HG03066 (cell line): ENCODE measurements around the gene TTLL13.
"Not testable (repeated sequence)": the region's sequence is repeated elsewhere in the genome, so short reads cannot be mapped to it uniquely, and the experiment has no call there.

ENCODE experiments used
- ATAC-seq: cut with Tn5 transposase; IDR thresholded peaks from one replicate; pipeline ENCODE4 v1.9.1; 2021; ENCODE audit warnings: low read depth; ENCODE audit not compliant: unreplicated experiment

The TTLL13 gene

GRCh38 chr15:90280743-90281142 lies 31.4 kb downstream of the TTLL13 start:
- not testable (repeated sequence) for ATAC-seq

GRCh38 chr15:90281637-90282036 lies 32.3 kb downstream of the TTLL13 start:
- ATAC-seq: not testable (repeated sequence)

GRCh38 chr15:90286678-90287077 lies 37.3 kb downstream of the TTLL13 start:
- ATAC-seq: no peak

DNA sequence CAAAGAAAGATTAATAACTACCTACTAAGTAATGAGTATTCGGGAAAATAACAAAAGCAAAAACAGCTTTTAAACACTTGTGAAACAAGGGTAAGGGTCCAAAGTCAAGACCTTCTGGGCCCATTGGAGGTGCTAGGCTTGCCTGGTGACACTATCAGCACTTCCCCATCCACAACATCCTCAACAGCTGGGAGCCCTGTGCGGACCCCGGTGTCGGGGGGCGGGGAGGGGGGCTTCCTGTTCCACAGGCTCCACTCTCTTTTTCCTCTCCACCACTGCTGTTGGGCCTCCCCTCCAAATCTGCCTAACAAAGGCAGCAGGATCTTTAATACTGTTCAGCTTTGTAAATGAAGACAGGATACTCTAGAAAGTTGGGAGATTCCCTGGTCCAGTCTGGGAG lies 37.7 kb downstream of the TTLL13 start:
- ATAC-seq: no peak

DNA sequence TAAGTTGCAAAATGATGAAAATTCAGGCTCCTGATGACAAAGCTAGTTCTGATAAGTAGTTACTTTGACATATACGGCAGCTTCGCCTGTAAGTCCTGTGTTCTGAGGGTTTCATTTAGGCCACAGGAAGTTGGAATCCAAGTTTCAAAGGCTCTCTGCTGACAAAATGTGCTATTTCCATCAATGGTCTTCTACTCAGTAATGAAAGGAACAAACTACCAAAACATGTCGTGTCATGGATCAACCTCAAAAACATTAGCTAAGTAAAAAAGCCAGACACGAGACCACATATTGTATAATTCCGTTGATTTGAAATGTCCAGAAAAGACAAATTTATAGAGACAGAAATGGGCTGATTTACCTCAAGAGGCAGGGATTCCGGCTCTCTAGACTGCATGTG lies 38.6 kb downstream of the TTLL13 start:
- no peak for ATAC-seq

GRCh38 chr15:90291679-90292356 lies 42.5 kb downstream of the TTLL13 start:
- no peak for ATAC-seq

- ATAC-seq: not testable (repeated sequence)
Measured at GRCh38 chr15:90293040-90293810, 43.9 kb downstream of the TTLL13 start.

DNA sequence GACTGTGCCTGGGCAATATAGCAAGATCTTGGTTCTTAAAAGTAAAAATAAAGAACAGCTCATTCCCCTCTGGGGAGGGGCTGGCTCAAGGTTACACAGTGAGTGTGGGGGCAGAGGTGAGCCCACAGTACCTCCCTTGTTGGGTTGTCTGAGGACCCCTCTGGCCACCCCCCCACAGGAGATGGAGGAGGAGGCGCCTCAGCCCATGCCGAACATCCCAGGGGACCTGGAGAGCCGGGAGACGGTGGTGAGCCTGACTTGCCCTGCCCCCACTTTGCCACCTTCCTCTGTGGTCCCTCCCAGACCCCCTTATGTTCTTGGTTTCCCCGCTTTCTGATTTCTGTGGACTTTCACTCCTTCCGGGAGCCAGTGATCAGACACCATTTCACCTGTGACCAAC lies 44.8 kb downstream of the TTLL13 start:
- ATAC-seq: no peak

GRCh38 chr15:90294601-90295269 lies 45.4 kb downstream of the TTLL13 start:
- ATAC-seq: no peak

DNA sequence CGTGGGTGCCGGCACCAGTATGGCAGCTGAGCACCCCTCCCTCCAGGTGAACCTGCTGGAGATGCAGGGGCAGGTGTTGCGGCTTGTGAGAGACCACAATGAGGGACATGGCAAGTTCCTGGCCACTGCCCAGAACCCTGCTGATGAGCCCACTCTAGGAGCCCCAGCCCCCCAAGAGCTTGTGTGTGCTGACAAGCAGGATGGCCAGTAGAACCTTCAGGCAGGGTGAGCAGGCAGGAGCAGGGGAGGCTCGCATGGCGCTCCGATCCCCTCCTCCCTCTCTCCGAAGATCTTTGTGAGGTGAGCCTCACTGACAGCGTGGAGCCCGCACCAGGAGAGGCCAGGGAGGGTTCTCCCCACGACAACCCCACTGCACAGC lies 45.9 kb downstream of the TTLL13 start:
- ATAC-seq: no peak

DNA sequence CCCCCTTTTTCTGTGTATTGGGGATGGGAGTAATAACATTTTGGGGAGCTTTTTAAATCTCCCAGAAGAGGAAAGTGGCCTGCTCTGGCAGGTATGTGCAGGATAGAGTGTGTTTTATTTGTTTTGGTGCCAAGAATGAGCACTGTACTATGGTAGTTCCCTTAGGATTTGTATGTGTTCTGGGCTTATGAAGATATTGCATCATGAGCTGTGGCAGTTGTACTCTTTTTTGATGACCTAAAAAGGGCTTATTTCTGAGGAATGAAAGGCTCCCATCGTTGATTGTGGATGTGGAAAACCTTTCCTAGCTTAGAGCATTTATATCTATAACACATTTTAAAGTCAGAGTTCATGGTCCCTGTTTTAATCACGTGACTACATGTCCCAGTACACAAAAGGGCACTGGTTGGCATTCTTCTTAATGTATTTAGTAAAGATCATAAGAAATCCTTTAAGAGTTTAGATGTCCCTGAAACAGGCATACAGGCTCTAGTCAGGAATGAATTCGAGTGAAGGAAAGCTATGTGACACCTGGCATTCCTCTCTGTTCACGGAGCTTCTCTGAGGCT lies 47.0 kb downstream of the TTLL13 start:
- ATAC-seq: not testable (repeated sequence)

DNA sequence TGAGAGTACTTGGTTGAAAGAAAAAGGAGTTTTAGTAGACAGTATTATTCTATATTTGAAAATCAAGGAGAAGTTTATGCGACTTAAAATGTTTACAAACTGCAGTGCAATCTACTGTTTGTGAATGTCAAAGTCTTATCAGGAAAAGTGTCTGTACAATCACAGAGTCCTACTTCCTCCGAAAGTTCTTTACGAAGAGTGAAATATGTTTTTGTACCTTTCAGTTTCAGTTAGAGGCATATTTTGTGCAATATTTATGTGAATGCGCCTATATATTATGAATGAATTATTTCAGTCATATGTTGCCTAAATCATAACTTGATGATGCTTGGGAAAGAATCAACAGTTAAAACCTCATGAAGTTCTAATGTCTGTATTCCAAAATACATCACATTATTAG lies 47.7 kb downstream of the TTLL13 start:
- no peak for ATAC-seq

- ATAC-seq: no peak
Measured at GRCh38 chr15:90300541-90300940, 51.2 kb downstream of the TTLL13 start.

GRCh38 chr15:90300988-90301706 lies 51.8 kb downstream of the TTLL13 start:
- no peak for ATAC-seq

- ATAC-seq: no peak
Measured at GRCh38 chr15:90301707-90302300, 52.4 kb downstream of the TTLL13 start.

DNA sequence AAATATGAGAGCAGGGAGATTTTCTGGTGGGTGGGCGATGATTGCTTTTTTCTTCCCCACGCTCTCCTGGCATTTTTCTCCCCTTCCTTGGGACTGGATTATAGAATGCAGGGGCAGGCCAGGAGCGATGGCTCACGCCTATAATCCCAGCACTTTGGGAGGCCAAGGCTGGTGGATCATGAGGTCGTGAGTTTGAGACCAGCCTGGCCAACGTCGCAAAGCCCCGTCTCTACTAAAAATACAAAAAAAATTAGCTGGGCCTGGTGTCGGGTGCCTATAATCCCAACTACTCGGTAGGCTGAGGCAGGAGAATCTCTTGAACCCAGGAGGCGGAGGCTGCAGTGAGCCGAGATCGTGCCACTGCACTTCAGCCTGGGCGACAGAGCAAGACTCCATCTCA lies 56.0 kb downstream of the TTLL13 start:
- ATAC-seq: not testable (repeated sequence)

DNA sequence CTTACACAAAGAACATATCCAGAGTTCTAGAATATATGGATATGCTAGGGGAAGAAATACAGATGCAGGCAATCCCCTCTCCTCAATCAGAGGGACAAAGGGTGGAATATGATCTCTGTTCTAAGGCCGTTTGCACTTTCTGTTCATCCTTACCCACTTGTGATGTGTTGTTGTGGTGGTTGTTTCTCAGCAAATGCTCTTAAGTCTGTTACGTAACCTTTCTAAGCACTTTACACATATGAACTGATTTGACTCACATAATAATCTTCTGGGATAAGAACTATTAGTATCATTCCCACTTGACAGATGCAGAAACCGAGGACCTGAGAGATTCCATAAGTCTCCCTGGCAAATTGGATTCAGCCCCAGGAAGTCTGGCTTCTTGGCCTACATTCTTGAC lies 56.6 kb downstream of the TTLL13 start:
- ATAC-seq: no peak

GRCh38 chr15:90306560-90306959 lies 57.2 kb downstream of the TTLL13 start:
- peak; percentile 73 for ATAC-seq

GRCh38 chr15:90307661-90308060 lies 58.3 kb downstream of the TTLL13 start:
- ATAC-seq: no peak

- no peak for ATAC-seq
Measured at GRCh38 chr15:90309020-90309419, 59.7 kb downstream of the TTLL13 start.
